Inferior parietal cortex (tissue), 1 donor: ENCODE results near the gene CHD5.

Experiments used
- DNase-seq: peaks from one replicate; pipeline ENCODE4 v3.0.0-alpha.2; 2016; ENCODE audit errors: extremely low spot score

CHD5 gene

GRCh38 chr1:6134206-6134605 is 45.9 kb downstream of the CHD5 start:
- no peak for DNase-seq

GRCh38 chr1:6133146-6133895 is 46.8 kb downstream of the CHD5 start:
- DNase-seq: no peak

- DNase-seq: no peak
Observed at GRCh38 chr1:6131561-6131960, 48.6 kb downstream of the CHD5 start.

- DNase-seq: no peak
Observed at GRCh38 chr1:6130596-6130995, 49.5 kb downstream of the CHD5 start.

GRCh38 chr1:6130036-6130435 is 50.1 kb downstream of the CHD5 start:
- no peak for DNase-seq

GRCh38 chr1:6129313-6129712 is 50.8 kb downstream of the CHD5 start:
- no peak for DNase-seq

- no peak for DNase-seq
Observed at GRCh38 chr1:6128276-6129081, 51.6 kb downstream of the CHD5 start.

- DNase-seq: no peak
Observed at GRCh38 chr1:6127587-6128163, 52.4 kb downstream of the CHD5 start.

GRCh38 chr1:6126521-6127067 is 53.5 kb downstream of the CHD5 start:
- no peak for DNase-seq

GRCh38 chr1:6126028-6126427 is 54.1 kb downstream of the CHD5 start:
- no peak for DNase-seq

GRCh38 chr1:6125366-6125765 is 54.8 kb downstream of the CHD5 start:
- DNase-seq: no peak

GRCh38 chr1:6124746-6125365 is 55.3 kb downstream of the CHD5 start:
- DNase-seq: no peak

- no peak for DNase-seq
Observed at GRCh38 chr1:6124341-6124740, 55.8 kb downstream of the CHD5 start.

GRCh38 chr1:6123816-6124215 is 56.3 kb downstream of the CHD5 start:
- DNase-seq: no peak

- DNase-seq: no peak
Observed at GRCh38 chr1:6123083-6123482, 57.0 kb downstream of the CHD5 start.

GRCh38 chr1:6121651-6122370 is 58.3 kb downstream of the CHD5 start:
- DNase-seq: no peak

- no peak for DNase-seq
Observed at GRCh38 chr1:6121021-6121421, 59.1 kb downstream of the CHD5 start.

GRCh38 chr1:6118415-6118814 is 61.7 kb downstream of the CHD5 start:
- DNase-seq: no peak

GRCh38 chr1:6117624-6118023 is 62.5 kb downstream of the CHD5 start:
- no peak for DNase-seq

- DNase-seq: no peak
Observed at GRCh38 chr1:6117064-6117463, 63.1 kb downstream of the CHD5 start.

- no peak for DNase-seq
Observed at GRCh38 chr1:6116137-6116536, 64.0 kb downstream of the CHD5 start.
